ENCODE data around the gene PSMF1.

DNA sequence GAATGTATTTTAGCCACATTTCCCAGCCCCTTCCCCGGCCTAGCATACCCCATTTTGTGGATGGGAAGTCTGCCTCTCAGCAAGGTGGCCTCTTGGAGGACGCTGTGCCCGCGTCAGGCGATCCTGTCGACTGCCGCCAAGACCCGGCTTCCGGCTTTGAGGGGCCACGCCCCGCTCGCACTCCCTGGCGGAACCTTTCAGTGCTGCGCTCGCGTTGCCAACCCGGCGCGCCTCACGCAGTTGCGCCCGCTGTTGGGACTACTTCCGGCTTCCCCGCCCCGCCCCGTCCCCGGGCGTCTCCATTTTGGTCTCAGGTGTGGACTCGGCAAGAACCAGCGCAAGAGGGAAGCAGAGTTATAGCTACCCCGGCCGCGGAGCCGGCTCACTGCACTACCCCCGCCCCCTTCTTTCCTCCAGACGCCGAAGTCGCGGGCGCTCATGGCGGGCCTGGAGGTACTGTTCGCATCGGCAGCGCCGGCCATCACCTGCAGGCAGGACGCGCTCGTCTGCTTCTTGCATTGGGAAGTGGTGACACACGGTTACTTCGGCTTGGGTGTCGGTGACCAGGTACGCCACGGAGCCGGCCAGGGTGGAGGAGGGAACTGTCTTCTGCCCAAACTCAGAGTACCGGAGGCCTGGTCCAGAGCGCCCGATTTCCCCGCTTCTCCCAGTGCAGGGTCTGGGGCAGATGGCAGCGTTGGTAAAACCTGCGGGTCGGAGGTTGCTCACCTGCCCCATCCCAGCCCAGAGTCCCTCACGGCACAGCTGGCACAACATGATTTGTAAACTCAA lies at the start of gene PSMF1:
- TF ChIP-seq, protein P1, sequence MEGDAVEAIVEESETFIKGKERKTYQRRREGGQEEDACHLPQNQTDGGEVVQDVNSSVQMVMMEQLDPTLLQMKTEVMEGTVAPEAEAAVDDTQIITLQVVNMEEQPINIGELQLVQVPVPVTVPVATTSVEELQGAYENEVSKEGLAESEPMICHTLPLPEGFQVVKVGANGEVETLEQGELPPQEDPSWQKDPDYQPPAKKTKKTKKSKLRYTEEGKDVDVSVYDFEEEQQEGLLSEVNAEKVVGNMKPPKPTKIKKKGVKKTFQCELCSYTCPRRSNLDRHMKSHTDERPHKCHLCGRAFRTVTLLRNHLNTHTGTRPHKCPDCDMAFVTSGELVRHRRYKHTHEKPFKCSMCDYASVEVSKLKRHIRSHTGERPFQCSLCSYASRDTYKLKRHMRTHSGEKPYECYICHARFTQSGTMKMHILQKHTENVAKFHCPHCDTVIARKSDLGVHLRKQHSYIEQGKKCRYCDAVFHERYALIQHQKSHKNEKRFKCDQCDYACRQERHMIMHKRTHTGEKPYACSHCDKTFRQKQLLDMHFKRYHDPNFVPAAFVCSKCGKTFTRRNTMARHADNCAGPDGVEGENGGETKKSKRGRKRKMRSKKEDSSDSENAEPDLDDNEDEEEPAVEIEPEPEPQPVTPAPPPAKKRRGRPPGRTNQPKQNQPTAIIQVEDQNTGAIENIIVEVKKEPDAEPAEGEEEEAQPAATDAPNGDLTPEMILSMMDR (IDR thresholded peaks at IDR 0.05), result peak in 4 of 7 experiments; percentile 13 to 56 (median 36)
- TF ChIP-seq POLR2A (IDR thresholded peaks at IDR 0.05), result peak; percentile 49 to 85 (median 74)
